ENCODE measurements around the gene SEPTIN8.

SEPTIN8 gene, protein sequence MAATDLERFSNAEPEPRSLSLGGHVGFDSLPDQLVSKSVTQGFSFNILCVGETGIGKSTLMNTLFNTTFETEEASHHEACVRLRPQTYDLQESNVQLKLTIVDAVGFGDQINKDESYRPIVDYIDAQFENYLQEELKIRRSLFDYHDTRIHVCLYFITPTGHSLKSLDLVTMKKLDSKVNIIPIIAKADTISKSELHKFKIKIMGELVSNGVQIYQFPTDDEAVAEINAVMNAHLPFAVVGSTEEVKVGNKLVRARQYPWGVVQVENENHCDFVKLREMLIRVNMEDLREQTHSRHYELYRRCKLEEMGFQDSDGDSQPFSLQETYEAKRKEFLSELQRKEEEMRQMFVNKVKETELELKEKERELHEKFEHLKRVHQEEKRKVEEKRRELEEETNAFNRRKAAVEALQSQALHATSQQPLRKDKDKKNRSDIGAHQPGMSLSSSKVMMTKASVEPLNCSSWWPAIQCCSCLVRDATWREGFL

DNA sequence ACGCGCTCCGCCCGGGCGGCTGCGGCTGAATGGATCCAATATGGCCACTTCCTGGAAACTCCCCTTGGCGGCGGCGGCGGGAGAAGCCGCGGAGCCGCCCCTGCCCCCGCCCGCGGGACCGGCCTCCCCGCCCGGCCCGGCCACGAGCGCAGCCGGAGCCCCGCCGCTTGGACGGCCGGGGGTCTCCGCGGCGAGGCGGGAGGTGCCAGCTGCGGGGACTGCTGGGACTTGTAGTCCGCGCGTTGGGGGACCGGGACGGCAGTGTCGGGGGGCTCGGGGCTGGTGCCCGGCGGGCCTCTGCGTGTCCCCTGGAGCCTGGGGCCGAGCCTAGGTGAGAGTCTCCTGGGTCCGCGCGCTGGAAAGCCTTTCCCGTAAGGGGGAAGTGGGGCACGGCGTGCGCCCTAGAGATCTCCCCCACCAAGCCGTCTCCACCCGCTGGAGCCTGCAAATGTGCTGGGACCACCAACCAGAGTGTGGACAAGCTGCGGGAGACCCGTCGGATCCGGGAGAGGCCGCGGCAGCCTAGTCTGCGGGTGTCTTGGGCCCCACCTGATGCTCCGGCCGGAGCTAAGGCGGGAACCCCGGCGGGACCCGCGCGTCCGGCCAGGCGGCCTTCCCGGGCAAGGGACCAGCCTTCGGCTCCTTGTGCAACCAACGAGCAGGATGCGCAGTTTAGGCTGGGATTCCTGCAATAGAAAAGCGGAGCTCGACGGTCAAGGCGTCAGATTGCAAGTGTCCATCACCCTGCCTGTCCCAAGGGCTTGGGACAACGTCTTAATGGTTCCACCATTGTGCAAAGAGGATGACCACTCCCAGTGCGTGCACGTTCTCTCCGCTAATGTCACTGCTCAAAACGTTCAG lies at the start of gene SEPTIN8:
TSS of gene SEPTIN8 (minus strand) at position 31 of the 861 bp plus-strand sequence. CDS start 102 bp downstream, outside the sequence.
- no peak for FAIRE-seq
- DNase-seq (ENCODE audit: insufficient read length, low spot score), result peak; percentile 61
- TF ChIP-seq POLR2A (IDR thresholded peaks at IDR 0.05; ENCODE audit: low read depth, low read length), result 0 out of 2 replicates have a peak, but pooled peaks have one; percentile 39

DNA sequence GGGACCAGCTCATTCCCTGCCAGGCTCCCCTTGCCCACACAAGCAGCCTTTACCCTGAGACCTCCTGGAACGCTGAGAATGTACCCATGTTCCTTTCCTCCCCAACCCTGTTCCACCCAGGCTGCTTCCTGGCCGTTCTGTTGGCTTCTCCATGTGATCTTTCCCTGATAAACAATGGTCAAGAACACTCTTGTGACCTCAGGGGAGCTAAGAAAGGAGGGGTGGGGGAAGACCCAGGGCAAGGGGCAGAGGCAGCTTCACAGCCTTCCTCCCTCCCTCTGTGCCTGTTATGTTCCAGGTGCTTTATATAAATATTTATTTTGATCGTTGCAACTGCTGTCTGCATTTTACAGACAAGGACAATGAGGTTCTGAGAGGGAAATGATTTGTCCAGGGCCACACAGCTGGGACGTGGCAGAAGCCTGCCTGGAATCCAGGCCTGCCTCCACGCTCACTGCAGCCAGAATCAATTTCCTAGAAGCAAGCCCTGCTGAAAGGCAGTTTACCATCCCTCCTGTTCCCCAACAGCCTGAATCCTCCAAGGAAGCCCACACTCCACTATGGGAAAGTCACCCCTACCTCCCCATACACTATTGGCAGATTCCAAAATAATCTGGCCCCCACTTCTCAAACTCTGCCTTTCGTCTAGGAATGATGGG lies 49.5 kb upstream of the SEPTIN8 start:
- no peak for FAIRE-seq

DNA sequence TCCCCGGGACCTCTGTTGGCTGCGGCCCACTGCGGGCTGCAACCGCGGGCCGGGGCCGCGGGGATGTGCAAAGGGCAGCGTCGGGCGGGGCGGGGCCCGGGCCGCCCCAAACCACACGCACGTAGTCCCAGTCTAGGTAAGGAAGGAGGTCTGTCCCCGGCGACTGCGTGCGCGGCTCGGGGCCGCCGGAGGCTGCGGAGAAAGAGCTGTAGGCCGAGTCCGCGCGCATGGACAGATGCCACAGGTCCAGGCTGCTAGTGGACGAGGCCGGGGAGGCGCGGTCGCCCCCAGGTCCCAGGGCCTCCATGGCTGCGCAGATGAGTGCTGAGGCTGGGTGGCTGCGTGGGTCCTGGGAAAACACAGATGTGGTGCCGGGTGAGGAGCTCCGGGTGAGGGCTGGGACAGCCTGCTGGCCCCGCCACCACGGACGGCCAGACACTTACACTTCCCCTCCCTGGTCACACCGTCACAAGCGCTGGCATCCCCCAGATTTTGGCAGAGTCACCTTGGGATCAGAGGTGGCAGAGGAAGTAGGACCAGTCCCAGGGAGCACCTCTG lies 48.9 kb upstream of the SEPTIN8 start:
- TF ChIP-seq POLR2A (IDR thresholded peaks at IDR 0.05; ENCODE audit: low read depth, low read length), result no peak
- DNase-seq (ENCODE audit: insufficient read length, low spot score) (no peak), FAIRE-seq (no peak)

More for the DNA sequence above, 49.5 kb upstream of the SEPTIN8 start:
- no peak for TF ChIP-seq POLR2A (IDR thresholded peaks at IDR 0.05; ENCODE audit: low read depth, low read length)
- DNase-seq (ENCODE audit: insufficient read length, low spot score), result no peak

DNA sequence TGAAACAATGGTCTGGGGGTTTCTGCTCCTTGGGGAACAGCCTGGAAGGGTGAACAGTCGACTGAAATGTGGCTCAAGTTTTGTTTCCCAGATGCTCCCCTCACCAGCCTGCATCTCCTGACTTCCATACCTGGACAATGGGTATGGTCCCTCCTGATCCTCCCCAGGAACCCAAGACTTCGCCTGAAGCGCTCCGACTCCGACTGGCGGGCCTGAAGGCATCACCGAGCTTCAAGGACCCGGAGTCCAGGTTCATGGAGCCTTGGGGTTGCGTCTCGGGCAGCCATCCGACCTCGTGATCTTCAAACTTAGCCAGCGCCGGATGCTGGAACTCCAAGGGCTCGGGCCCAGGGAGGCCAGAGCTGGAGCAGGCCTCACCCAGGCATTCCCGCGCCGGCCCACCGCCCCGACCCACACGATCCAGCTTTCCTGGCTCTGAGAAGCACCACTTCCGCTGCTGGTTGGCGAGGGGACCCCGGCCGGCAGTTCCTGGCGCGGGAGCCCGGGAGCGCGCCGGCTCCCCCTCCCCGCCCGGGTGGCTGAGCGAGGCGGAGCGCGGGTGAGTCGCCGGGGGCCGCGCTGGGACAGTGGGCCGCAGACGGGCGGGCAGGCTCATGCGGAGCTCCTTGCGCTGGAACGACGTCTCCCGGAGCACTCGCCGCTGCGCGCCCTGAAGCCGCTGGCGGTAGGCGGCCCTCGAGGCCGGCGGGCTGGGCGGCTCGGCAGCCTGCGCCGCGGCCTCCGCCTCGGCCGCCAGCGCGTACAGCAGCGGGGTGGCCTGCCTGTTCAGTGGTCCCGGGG lies 48.2 kb upstream of the SEPTIN8 start:
- FAIRE-seq, result no peak

DNA sequence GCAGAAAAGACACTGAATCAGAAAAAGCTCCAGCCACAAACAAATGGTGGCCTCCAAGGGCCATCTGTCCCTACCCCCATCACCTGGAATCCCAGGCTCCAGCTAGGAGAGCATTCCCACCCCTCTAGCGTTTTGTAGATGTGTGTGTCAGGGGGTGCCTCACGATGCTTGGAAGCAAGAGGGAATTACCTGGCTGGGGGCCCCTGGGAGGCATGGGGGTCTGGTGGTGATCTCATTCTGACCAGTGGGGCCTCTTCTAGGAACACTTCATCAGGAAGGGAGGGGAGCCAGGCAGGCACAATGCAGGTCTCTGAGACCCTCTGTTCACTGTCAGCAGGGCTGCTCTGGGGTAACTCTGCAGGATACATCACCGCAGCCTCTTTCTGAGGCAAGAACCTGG lies 47.4 kb upstream of the SEPTIN8 start:
- no peak for TF ChIP-seq POLR2A (IDR thresholded peaks at IDR 0.05; ENCODE audit: low read depth, low read length)
- no peak for FAIRE-seq
- DNase-seq (ENCODE audit: insufficient read length, low spot score), result no peak

More for the DNA sequence above, 48.2 kb upstream of the SEPTIN8 start:
- no peak for DNase-seq (ENCODE audit: insufficient read length, low spot score)
- TF ChIP-seq POLR2A (IDR thresholded peaks at IDR 0.05; ENCODE audit: low read depth, low read length), result no peak

DNA sequence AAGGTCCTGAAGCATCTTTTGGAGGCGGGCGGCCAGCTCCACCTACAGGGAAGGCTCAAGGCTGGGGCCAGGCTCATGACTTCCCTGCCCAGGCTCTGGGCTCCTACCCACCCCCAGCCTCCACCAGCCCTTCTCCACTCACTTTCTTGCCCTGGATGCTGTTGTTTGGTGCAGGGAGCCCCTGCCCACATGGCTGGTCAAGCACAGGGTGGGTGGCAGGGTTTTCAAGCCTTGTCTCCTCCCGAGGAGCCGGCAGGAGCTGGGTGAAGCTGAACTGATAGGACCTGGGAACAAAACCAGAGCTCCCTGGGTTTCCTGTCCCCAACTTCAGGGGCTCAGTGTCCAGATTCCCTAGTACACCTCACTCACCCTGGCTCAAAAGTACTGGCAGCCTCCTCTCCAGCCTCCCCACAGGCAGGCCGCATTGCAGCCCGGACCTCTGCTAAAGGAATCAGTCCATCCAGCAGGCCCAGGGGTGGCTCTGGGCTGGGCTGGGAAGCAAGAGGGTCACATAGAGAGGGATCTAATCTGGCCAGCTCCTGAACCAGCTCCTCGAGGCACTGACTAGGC lies 46.5 kb upstream of the SEPTIN8 start:
- TF ChIP-seq POLR2A (IDR thresholded peaks at IDR 0.05; ENCODE audit: low read depth, low read length), result no peak
- FAIRE-seq (no peak), DNase-seq (ENCODE audit: insufficient read length, low spot score) (no peak)

DNA sequence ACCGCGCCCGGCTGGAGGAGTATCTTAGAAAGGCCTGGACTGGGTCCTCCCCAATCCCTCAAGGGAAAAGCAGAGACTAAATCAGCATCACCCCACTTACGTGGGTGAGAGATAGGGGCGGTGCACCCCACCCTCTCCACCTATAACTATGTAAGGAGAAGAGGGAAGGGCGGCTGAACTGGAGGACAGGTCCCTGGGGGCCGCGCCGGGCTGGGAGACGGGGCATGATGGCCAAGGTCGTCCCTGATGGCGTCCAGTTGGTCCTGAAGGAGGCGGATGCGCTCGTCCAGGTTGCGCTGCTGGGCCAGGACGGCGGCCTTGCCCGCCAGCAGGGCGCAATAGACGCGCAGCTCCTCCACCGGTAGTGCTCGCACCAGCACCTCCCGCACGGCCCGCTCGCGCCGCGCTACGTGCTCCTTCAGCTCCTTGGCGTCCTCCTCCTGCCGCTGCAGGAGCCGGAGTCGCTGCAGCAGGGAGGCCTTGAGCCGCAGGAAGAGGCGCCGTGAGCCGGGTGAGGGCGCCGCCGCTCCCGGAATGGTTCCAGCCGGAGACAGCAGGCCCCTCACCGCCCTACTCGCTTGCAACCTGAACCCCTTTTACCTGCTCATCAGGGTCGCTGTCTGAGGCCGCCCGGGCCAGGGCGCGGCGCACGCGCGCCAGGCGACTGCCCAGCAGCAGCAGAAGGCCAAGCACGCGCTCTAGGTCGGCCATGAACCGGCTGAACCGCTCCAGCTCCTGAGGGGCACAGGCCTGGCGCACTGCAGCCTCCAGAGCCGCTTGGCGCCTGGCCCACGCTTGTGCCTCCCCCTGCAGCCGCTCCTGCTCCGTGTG lies 45.8 kb upstream of the SEPTIN8 start:
- TF ChIP-seq POLR2A (IDR thresholded peaks at IDR 0.05; ENCODE audit: low read depth, low read length), result no peak
- DNase-seq (ENCODE audit: insufficient read length, low spot score) (no peak), FAIRE-seq (no peak)

DNA sequence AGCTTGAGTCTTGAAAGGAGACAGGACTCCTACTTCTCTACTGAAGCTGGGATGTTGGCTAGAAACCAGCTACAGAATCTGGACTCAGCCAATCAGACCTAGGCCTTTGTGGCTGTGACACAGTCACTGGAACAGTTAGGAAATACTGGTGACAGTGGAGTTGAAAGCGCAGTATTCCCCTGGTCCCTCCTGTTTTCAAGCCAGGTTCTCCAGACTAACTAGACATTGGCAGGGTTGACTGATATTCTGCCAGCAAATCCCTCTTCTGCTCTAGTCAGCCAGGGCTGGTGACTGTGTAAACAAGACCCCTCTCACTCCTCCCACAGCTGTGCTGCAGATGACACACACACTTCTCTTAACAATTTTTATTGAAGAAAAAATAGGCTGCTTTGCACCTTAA lies 44.8 kb upstream of the SEPTIN8 start:
- DNase-seq (ENCODE audit: insufficient read length, low spot score) (no peak), FAIRE-seq (no peak)
- no peak for TF ChIP-seq POLR2A (IDR thresholded peaks at IDR 0.05; ENCODE audit: low read depth, low read length)

DNA sequence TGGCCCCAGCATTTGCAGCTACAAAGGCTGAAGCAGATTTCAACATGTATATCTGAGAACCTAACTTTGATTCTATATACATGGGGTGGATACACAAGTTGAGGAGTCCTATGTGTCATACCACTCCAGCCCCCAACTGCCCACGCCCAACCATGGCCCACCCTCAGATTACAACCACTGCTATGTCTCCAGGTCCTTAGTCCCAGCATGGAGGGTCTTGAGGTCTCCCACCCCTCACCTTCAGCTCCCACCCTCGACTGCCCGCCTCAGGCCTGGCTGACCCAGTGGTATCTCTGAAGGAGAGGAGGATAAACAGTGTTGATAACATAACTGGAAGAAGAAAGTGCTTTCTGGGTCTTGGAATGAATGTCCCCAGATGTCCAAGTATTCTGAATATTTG lies 44.3 kb upstream of the SEPTIN8 start:
- no peak for FAIRE-seq
- DNase-seq (ENCODE audit: insufficient read length, low spot score), result no peak

DNA sequence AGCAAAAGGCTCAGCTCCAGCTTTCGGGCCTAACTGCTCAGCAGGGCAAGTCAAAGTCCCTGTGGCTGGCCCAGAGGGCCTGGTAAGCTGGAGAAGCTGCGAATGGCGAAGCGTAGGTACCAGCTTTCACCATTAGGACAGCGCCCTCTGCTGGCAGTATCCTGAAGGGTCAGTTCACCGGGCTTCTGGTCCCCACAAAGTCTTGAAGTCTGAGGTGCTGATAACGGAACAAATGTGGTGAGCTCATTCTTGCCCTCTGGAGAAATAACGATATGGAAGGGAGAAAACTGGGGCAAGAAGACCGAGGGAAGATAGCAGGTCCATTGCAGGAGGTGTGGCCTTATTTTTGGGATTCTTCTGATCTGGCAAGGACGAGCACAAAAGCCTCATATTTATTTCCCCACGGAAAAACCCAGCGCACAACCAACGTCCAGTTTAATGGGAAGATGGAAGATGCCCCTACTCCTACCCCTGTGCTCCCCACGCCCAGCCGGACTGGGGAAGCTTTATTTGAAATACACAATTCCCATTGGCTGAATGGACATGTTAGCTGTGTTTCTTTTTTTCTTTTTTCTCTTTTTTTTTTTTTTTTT lies 43.2 kb upstream of the SEPTIN8 start:
- FAIRE-seq, result peak; percentile 41
- no peak for TF ChIP-seq POLR2A (IDR thresholded peaks at IDR 0.05; ENCODE audit: low read depth, low read length)
- peak; percentile 98 for DNase-seq (ENCODE audit: insufficient read length, low spot score)

More for the DNA sequence above, 44.3 kb upstream of the SEPTIN8 start:
- no peak for TF ChIP-seq POLR2A (IDR thresholded peaks at IDR 0.05; ENCODE audit: low read depth, low read length)

DNA sequence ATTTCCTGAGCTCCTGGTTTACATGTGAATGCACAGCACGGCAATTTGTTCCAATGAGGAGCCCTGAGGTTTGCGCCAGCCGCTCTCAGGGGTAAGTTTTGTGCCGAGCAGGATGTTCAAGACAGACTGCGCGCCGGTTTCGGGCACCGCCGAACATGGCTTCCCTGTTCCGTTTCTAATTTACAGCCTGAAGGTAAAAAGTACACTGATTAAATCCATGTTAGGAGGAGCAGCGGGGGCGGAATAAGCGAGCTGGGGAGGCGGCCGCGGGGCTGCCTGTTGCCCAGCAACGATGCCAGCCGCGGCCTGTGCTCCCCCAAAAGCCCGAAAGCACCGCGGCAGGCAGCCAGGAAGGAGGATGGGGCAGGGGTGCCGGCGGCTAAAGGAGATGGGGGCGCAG lies 42.4 kb upstream of the SEPTIN8 start:
- FAIRE-seq, result no peak
- no peak for TF ChIP-seq POLR2A (IDR thresholded peaks at IDR 0.05; ENCODE audit: low read depth, low read length)
- no peak for DNase-seq (ENCODE audit: insufficient read length, low spot score)
